SK-N-DZ (cell line): Measurements from ENCODE around the gene SLC12A8.

ENCODE experiments used
- DNase-seq: peaks from one replicate; pipeline ENCODE4 v3.0.0-alpha.2; 2015; ENCODE audit warnings: low spot score

The SLC12A8 gene

DNA sequence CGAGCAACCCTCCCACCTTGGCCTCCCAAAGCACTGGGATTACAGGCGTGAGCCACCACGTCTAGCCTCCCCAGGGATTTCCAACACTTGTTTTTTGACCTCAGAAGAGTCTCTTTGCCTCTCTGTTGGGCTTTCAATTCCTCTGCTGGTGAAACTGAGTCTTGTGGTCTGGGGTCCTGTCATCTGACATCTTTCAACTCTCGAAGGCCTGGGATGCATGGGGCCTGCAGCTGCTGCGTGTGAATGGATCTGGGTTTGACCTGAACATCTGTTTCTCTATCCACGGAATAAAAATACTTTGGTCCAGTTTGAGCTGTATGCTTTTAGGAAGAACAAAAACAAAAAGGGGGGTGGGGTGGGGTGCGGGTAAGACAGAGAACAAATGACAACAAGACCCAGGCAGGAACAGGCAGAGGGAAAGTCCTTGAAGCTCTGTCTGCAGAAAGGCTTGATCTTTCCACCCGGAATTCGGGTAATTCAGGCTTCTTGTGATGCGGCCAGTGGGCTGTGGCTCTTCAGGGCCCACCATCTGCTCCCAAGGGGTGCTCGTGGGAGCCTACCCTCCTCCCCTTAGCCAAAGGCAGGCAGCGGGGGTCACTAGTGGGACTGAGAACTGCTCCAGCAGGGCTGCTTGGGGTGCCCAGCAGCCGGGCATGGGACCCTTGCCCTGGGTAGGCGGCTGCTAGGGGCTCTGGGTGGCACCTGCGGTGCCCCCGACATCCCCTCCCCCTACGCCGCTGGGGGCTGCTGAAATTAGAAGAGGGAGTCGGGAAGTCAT, 71.5 kb downstream of the SLC12A8 start:
- no peak for DNase-seq

DNA sequence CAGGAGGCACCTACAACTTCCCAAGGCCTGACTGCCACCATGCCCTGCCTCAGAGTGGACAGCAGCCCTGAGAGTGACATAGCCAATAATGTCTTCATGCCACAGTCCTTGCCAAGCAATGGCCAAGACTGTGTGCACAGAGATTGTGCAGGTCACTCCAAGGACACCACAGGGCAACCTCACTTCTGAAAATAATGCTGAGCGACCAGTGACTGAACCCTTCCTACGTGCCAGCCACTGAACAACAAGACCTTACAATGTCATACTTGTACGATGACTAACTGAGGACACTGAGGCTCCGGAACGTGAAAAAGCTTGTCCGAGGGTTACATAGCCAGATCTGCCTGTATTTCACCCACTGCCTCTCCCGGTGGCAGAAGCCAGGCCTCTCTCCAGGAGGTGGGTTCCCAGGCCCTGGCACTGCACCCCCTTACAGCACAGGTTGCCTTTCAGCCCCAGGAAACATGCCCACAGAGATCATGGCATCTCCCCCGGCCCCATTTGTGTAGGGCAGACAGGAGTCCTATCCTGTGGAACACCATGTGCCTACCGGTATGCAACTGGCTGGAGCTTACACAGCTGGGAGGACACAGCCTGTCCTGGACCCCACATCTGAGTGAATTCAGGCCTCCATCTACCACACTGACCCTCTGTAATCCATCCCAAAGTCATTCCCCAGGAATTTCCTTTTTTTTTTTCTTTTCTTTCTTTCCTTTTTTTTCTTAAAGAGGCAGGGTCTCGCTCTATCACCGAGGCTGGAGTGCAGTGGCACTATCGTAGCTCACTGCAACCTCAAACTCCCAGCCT, 72.3 kb downstream of the SLC12A8 start:
- DNase-seq = no peak

GRCh38 chr3:125139386-125139785, 73.2 kb downstream of the SLC12A8 start:
- no peak for DNase-seq

GRCh38 chr3:125137358-125138033, 75.1 kb downstream of the SLC12A8 start:
- no peak for DNase-seq

DNA sequence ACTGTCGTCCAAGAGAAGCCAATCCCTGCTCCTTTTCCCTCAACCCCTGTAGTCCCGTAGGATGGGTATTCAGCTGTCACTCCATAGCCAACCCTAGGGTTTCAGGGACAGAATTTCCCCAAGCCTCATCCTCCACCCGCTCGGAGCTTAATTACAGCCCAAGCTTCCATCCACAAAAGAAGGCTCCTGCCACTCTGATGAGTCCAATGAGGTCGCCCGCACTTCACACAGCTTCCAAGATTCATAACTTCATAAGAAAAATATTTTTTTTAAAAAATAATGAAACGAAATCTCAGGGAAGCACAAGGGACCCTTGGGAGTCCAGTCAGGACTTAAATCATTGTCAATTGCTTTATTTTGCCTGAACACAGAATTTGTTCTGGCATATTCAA, 75.6 kb downstream of the SLC12A8 start:
- no peak for DNase-seq

- no peak for DNase-seq
Measured at GRCh38 chr3:125136515-125136914, 76.0 kb downstream of the SLC12A8 start.

- no peak for DNase-seq
Measured at GRCh38 chr3:125134952-125135351, 77.6 kb downstream of the SLC12A8 start.

DNA sequence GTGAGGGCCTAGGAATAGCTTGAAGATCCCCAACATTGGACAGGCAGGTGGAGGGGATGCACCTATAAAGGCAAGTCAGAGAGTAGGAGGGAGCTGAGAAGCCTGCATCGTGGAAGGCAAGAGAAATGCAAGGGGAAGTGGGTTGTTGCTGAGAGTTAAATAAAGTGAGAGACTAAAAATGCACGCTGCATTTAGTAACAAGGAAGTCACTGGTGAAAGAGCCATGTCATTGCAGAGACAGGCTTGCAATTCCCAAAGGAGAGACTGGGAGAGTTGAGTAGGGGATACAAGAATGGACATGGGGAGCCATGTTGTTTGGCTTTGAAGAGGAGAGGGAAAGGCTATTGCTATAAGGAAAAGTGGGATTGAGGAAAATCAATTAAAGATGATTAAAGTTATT, 79.7 kb downstream of the SLC12A8 start:
- no peak for DNase-seq

GRCh38 chr3:125129512-125129997, 83.0 kb downstream of the SLC12A8 start:
- peak; percentile 24 for DNase-seq

GRCh38 chr3:125128861-125129501, 83.6 kb downstream of the SLC12A8 start:
- no peak for DNase-seq

GRCh38 chr3:125126323-125126722, 86.2 kb downstream of the SLC12A8 start:
- no peak for DNase-seq

DNA sequence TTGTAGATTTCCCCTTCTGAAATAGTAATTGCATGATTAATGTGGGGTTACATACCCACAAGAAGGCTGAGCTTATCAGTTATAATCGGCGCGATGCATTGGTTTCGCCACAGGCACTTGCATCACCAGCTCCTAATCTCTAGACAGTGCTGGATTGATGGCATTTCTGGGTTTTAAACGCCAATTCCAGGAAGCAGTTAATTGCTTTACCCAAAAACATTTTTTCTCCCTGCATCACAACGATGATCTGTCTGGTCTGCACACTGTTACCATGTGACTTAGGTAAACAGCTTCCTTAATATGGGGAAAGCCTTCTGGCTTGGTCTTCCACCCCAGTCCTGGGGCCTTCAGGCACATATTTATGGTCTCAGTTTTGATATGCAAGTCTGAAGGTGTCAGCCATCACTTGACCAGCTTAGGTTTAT, 86.7 kb downstream of the SLC12A8 start:
- peak; percentile 51 for DNase-seq

DNA sequence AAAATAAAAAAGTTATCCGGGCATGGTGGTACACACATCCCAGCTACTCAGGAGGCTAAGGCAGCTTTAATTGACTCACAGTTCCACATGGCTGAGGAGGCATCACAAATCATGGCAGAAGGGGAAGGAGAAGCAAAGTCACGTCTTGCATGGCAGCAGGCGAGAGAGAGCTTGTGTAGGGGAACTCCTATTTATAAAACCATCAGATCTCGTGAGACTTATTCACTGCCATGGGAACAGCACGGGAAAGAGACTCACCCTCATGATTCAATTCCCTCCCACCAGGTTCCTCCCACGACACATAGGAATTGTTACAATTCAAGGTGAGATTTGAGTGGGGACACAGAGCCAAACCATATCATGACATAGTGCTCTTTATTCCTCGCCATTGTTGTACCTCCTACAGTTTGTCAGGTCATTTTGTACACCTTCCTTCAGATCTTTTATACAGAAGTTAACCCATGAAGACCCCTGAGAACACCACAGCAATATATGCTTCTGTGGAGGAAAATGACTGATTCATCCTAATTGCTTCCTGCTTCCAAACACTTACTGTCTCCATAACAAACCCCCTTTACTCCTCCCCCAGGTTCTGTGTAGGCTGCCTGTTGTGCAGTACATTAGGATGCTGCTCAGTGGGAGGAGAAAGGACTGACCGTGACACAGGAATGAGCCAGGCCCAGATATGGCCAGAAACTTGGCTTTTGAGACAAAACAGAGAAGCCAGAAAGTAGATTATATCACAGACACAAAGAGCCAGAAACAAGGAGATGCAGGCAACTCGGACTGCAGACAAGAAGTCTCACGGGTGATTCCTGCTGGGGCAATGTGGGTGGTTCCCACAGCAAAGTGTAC, 88.9 kb downstream of the SLC12A8 start:
- peak; percentile 90 for DNase-seq

DNA sequence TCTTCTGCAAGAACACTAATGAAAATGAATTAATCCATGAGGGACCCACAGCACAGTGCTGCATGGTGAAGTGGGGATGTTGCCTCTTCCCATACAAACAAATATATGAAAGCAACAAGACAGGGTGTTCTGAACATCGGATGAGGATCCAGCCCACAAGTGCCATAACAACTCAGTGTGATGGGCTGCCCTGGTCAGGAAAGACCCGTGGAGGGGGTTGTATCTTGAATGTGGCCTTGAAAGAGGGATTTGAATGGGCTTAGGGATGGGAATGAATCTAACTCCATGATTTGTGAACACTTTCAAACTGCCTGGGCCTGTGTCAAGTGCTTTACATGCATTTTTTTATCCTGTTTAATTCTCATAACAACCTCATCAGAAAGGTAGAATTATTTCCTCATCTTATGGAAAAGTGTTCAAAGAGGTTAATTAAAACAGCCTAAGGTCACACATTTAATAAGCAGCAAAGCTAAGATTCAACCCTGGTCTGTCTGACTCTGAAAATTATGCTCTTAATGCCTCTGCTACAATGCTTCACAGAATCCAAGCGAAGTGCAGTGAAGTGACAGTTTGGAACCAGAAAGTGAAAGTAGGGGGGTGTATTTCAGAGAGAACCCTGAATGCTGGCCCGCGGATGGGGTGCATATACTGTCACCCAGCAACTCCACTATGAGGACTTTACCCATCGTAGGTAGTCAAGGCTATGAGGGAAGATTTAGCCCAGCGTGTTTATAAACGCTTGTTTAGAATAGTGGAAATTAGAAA, 91.1 kb downstream of the SLC12A8 start:
- DNase-seq = no peak

DNA sequence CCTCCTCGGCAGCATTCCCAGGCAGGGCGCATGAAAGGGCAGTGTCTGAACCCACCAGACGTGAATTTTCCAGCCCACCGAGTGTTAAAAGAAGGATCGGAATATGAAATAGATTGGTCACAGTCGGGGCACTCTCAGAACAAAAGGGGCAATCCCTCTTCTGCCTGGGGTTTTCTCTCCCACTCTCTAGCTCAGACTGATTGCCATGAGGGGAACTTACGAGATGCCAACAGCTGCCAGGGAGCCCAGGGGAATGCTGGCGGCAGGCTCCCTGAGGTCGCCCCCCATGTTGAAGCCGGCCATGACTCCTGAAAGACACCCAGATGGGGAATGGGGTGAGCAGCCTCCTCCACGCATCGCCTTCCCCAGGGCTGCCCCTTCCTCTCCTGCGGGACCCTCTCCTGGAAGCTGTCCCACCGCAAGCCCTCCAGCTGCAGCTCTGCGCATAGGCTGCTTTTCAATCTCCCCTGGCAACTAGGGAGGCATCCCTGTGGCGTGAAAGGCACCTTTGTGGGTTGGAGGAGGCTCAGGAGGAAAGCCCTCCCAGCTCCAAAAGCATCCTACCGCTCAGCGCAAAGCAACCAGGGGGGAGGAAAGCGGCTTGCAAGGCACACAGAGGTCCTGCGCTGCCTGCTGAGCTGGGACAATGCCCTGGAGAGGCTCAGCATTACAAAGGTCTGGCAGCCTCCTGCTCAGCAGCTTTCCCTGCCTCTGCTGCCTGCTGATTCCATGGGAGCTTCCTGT, 92.0 kb downstream of the SLC12A8 start:
- peak; percentile 47 for DNase-seq

DNA sequence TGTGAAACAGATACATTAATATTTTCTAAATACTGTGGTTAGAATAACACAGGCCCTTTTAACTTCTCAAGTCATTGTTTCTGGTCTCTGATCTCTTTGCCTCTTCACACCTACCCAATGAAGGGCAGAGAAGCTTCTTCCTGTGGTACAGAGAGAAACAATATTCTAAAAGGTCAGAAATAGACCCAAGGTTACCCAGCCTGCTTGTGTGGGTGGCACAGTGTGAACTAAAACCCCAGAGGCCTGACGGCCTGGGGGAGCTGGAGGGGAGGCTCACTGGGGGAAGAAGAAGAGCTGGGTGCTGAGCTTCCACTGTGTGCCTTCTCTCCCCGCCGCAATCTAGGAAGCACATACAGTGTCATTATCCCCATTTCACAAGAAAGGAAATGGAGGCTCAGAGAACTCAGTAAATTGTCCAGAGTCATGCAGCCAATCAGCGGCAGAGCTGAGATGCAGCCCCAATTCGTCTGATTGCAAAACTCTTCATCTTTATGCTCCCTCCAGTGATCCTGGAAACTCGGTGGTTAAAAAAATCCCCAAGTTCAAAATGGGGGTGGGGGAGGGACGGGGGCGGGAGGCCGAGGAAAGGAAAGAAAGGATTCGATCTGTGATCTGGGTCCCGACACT, 92.7 kb downstream of the SLC12A8 start:
- no peak for DNase-seq

DNA sequence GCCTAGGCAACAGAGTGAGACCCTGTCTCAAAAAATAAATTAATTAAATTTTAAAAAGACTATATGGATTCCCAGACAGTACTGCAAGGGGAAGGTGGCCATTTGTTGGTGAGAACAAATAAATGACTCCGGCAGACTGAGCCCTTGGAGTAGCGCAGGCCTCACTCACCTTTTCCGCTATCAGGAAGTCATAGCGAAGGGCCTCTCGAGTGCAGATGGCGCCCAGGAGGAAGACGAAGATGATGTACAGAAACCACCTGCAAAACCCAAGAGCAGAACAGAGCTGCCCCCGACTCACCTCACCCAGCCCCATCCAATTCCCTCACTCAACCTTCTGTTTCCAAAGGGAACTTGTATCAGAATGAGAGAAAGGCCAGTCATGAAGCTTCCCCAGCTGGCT, 93.9 kb downstream of the SLC12A8 start:
- no peak for DNase-seq

- DNase-seq = no peak
Measured at GRCh38 chr3:125117631-125118191, 94.8 kb downstream of the SLC12A8 start.
